HG02678 (cell line): ENCODE measurements around the gene GALNT4.
A peak's percentile ranks its signal among the peaks of the same experiment; 100 is the strongest.

Source experiments
- ATAC-seq: cut with Tn5 transposase; IDR thresholded peaks from one replicate; pipeline ENCODE4 v1.9.1; 2021; ENCODE audit warnings: mild to moderate bottlenecking, moderate library complexity; ENCODE audit not compliant: unreplicated experiment

The GALNT4 gene

DNA sequence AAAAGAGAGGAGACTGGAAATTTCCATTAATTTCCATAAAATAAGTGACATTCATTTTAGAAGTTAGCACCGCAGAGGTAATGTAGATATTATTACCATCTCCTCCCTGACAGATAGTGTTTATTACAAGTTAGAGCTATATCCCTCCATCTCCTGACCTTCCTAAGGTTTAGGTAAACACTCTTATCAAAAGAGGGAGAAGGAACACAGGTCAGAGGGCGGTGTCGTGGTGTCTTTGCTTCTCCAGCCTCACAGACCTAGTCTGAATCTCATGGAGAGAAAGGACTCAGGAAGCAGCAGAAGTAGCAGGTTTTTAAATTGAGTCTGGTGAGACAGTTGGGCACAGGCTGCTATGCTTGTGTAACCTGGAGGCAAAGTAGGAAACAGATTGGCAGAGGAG is 12.8 kb upstream of the GALNT4 start:
- no peak for ATAC-seq

DNA sequence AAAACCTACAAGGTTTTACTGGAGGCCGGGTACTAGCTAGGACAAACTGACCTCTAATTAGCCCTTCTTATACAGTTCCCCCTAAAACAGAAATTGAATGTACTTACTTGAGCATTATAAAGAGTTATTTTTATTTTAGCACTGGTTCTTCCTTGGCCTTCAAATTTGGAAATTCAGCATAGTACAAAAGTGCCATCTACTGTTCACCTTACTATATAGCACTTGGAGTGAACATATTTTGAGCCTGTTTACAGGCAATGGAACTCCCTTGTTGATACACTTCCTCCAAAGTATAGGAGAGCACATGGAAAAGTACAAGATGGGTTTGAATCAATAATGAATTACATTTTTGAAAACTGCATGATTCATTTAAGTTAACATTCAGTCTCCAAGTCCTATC is 5.1 kb upstream of the GALNT4 start:
- ATAC-seq: no peak

DNA sequence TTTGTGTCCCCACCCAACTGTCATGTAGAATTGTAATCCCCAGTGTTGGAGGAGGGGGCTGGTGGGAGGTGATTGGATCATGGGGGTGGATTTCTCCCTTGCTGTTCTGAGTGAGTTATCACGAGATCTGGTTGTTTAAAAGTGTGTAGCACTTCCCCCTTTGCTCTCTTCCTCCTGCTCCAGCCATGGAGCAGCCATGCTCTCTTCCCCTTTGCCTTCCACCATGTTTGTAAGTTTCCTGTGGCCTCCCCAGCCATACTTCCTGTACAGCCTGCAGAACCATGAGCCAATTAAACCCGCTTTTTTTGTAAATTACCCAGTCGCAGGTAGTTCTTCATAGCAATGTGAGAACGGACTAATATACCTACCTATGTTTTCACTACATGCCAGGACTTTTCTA is 3.8 kb upstream of the GALNT4 start:
- no peak for ATAC-seq

DNA sequence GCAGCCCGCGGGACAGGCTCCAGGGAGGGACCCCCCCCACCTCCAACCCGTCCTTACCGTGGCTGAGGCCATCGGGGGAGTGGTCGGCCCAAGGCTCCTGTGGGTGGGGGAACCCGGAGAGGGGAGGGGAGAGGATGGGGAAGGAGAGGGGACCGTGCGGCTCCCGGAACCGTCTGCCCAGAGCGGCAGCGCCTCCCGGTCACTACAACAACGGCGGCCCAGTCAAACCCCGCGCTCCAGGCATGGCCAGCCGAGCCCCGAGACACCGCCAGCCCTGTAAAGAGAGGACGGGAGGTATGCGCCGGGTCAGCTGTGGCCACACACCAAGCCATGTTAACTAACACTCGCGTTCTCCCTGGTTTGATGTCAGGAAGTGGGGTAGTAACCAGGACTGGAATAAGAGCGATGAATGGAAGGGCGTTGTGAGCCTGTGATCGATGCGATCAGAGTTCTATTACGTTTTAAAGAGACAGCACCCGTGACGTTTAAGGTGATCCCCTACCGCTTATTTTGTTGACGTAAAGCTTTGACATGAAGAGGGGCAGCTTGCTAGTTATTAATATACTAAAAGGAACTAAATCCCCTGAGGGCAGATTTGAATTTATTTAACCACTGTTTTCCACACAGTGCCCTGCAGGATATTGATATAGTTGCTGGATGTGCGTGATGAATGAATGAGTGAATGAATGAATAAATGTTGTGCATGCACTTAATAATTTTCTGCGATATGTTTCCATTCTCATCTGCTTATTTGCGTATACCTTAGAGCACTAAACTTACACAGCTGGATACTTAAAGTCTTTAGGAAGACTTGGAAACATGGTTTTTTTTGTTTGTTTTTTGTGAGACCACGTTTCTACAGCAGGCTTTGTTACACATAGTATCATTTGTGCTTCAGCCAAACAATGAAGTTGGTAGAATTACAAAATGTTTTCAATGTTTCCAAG is 1.5 kb upstream of the GALNT4 start, which contains the start of gene POC1B:
Gene POC1B, minus strand, starts transcription at position 224 of the 947 bp plus-strand sequence. Its CDS starts 152 bp downstream, at position 72.
- ATAC-seq: peak; percentile 67

DNA sequence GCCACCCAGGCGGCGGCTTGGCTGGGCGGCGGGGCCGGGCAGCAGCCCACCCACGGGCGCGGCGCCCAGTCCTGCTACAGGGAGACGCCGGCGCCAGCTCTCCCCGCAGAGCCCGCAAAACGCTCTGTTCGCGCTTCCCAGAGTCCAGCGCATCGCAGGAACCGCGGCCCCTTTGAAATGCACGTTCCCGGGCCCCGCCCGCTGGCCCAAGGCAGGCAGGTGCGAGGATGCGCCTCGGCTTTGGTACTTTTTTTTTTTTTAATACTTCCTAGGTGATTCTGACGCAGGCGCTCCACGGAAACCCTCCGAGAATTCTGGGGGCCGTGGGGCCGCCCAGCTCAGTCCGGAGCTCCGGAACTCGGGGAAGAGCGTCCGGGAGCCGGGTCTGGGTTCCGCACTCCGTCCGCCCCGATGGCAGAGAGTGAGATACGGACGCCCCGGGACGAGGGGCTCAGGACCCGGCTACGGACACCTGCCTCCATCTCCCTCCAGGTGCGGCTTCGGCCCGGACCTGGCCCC is 768 bp upstream of the GALNT4 start:
- peak; percentile 25 for ATAC-seq

DNA sequence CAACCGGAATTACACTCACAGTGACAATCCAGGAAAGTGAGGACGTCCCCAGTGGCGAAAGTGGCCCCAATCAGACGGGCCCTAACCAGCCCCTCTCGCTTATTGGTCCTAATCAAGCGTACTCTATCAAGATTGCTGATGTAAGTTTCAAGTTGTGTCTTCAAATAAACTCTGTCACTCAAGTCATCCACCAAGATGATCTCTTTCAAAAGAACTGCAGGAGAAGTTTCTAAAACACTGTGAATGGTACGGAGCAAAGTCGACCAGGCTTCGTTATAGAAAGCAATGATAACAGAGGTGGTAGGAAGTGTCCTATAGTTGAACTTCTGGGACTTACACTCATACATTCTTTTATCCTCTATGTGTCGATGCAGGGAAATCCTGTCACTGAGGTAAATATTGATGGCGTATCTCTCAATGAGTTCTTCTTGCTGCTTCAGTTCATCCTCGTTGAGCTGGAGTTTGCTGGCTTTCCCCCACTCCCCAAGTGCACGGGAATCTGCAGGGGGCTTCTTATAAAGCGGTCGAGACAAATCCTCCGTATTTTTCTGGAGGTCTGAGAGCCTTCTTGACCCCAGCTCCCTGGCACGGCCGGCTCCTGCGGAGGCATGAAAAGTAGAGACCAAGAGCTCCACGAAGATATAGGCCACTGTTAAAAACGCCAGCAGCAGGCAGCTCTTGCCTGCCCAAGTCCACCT is 604 bp downstream of the GALNT4 start:
- ATAC-seq: no peak

DNA sequence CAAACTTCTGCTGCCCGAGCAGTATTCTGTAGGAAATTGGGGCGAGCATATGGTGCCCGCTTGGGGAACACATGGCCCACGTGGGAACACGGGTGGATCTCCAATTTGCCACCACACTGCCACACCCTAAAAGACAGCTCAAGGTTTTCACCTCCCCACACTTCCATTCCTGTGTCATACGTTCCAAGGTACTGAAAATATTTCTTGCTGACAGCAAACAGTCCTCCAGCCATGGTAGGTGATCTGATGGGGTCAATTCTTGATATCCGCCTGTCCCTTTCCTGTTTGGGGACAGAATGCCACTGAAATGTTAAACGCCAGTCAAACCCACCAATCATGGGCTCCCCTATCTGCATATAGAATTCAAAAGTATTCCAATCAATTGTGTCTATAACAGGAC is 1.2 kb downstream of the GALNT4 start:
- no peak for ATAC-seq

DNA sequence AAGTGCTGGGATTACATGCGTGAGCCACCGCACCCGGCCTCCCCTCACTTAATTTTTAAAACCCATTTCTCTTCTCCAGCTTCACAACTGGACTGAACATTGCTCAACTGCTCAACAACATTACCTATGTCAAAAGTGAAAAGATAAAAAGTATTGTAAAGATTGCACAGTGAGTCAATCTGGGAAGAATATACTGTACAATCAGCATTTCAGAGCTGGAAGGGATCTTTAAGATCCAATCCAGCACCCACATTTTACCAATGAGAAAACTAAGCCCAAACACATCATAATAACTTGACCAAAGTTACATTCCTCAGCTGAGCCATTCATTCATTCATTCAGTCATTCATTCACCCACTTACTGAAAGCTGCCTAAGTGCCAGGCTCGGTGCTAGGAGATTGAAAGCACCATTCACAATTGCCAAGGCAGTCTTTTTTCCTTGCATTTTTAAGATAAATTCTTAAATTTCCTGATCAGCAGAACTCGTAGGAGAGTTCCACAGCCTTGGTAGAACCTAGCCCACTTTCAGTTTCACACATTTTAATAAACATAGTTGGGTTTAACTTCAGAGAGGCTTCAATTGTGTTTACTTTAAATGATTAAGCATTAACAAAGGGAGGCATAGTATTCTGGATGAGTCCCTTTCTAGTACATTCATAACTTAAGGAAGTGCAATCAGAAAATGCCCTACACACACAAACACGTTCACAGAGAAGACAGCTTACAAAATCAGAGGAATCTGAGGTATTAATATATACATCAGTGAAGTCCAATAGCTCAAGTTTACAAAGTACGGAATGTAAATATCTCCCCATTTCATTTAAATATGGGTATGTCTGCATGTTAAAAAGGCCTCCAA is 3.0 kb downstream of the GALNT4 start:
- ATAC-seq: no peak

DNA sequence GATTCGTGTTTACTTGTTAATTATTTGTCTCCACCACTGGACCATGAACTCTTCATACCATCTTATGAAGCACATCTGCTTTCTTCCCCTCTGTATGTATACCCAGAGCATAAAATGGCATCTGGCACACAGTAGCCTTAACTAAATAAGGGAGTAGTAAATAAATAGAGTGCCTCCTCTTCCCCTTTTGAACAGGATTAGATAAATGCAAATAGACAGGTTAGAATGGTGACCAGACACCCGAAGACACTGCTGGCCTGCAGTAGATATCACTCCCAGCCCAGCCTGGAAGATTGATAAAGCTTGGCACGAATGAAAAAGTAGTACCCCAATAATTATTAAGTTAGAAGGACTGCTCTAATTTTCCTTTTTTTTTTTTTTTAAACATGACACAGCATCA is 6.9 kb downstream of the GALNT4 start:
- no peak for ATAC-seq

DNA sequence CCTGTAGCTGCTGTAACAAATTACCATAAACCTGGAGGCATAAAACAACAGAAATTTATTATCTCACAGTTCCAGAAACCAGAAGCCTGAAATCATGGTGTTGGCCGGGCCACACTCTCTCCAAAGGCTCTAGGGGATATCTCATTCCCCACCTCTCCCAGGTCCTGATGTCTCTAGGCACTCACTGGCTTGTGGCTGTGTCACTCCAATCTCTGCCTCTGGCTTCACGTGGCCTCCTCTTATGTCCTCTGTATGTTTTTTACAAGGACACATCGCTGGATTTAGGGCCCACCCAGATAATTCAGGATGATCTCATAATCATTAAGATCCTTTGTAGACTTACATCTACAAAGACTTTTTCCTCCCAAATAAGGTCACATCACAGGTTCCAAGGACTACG is 8.0 kb downstream of the GALNT4 start:
- no peak for ATAC-seq

DNA sequence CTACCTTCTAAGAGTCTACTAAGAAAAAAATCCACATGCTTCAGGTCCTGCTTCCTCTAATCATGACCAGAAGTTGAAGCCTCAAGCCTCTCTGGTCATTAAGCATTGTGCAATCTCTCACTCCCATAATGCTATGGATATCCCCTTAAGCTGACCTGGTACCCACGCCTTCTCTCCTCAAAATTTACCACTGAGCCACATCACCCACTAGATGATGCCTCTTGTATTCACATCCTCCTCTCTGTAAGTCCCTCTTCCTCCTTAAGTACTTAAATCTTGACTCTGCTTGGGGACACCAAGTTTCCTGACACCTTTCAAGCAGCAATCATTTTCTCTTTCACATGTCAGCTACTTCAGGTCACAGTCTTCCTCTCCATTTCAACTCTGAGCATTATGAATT is 9.8 kb downstream of the GALNT4 start:
- ATAC-seq: peak; percentile 80

DNA sequence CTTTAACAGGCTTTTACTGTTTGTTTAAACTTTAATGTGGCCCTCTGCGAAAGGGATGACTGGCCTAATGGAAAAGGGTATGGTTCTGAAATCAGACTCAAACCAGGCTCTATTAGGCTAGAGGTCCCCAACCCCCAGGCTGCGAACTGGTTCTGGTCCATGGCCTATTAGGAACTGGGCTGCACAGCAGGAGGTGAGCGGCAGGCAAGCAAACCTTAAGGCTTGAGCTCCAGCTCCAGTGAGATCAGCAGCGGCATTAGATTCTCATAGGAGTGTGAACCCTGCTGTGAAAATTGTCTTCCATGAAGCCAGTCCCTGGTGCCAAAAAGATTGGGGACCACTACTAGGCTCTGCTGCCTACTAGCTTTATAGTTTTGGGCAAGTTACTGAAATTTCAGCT is 11.1 kb downstream of the GALNT4 start:
- ATAC-seq: no peak

DNA sequence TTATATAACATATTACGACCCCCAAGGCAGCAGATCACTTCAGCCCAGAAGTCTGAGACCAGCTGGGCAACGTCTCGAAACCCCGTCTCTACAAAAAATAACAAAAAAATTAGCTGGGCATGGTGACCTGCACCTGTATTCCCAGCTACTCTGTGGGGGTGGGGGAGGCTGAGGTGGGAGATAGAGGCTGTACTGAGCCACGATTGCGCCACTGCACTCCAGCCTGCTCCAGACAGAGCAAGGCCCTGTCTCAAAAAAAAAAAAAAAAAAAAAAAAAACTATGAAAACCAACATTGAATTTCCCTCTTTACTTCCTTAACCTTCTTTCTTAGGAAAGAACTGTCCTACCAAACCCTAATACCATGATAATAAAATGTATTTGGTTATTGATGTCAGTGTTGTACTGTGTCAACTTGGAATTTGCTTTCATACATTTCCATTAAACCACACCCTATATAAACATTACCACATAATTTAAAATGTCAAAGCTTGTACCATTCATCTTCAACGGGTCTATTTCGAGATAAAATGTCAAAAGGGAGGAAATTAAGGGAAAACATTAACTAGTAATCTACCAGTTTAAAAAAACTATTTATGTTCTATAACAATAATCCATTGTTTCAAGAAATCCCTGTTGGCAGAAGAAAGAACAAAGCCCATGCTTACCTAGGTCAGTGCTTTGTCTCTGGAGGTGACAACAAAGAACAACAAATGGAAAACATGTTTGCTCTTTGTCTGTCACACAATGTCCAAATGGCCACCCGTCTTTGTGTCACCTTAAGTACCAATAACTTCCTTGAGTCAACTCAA is 17.4 kb downstream of the GALNT4 start:
- no peak for ATAC-seq

DNA sequence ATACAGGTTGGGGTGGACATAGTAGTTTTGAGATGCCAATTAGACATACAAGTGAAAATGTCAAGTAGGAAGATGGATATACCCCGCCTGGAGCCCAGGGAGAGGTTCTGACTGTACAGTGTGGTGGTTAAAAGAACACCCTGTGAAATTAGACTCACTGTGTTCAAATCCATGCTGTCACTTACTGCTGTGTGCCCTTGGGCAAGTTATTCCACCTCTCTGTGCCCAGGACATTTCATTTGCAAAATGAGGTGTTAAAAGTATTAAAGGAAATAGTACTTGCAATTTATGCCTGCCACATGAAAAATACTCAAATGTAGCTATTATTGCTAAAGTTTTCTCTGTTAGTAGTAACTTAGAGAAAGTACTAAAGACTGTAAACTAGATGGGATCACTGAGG is 18.5 kb downstream of the GALNT4 start:
- ATAC-seq: no peak

DNA sequence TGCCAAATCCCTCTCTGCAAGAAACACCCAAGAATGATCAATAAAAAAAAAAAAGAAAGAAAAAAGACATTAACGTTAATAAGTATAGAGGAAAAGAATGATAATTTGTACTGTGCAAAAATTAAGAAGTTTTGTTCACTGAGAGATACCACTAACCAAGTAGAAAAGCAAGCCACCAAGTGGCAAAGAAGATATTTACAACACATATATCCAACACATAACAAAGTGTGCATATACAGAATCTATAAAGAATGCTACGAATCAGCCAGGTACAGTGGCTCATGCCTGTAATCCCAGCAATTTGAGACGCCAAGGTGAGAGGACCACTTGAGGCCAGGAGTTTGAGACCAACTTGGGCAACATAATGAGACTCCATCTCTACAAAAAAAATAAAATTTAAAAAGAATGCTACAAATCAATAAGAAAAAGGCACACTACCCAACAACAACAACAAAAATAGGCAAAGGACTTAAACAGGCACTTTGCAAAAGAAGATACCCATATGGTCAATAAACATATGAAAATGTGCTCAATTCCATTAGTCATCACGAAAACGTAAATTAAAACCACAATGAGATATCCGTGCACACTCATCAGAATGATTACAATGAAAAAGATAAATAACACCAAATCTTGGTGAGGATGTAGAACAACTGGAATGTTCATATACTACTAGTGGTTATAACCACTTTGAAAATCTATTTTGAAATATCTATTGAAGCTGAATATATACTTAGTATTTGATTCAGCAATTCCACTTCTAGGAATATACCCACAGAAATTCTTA is 19.8 kb downstream of the GALNT4 start:
- no peak for ATAC-seq

DNA sequence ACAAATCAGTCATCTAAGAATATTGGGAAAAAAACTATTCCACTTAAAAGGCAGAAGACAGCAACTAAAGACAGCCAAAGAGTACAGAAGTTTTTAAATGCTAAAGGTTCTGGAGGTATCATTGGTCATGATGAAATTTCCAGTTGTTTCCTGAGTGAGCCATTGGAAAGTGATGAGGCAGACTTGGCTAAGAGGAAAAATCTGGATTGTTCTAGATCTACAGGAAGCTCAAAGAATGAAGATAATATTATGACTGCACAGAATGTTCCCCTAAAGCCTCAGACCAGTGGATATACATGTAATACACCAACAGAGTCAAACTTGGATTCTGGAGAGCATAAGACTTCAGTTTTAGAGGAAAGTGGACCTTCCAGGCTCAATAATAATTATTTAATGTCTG is 22.8 kb downstream of the GALNT4 start:
- no peak for ATAC-seq

DNA sequence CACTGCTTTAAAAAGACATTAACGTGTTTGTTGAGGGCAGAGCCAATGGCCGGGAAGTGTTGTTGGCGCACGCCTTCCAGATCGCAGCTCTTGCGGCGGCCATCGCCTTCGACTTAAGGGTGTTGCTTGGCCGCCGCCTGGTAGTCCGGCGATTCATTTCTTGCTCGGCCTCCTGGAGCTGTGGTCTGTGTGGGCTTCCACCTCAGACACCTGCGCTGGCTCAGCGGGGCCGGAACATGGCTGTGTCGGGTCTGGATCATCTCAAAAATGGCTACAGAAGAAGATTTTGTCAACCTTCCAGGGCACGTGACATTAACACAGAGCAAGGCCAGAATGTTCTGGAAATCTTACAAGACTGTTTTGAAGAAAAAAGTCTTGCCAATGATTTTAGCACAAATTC is 24.7 kb downstream of the GALNT4 start:
- no peak for ATAC-seq

DNA sequence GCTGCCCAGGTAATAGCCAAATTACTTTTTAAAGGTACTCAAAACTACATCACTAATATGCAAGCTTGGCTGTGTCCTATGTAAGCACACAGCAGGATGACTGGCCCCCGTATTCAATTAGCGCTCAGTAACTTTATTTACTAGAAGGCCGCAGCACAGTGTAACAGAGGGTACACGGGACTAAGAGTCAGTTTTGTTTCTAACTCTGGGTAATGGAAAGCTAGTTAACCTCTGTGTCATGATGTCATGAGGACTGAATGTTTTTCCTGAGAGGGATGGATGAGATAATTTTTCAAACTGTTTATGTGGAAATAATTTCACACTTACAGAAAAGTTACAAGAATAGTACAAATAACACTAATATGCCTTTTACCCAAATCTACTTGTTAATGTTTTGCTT is 27.1 kb downstream of the GALNT4 start:
- no peak for ATAC-seq

DNA sequence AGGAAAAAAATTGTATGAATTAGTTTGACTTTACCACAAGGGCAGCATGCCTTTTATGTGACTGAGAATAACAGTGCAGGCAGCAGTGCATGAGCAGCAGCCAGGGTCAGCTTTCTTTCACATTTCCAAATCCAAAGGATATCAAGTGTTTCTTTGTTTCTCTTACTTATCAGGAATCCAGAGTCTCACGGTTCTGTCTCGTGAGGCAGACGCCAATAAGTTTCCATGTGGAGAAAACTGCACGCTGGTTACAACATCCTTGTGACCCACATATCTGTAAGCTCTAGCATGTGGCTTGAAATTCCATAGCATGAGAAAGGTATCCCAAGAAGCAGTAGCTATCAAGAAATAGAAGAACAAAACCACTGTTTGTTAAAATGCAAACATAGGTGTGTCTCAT is 27.6 kb downstream of the GALNT4 start:
- no peak for ATAC-seq
